ENCODE measurements around the gene PPP6R3. TPM values are rescaled to one million over a fixed set of nuclear protein-coding genes. Genes with fewer than 3 reads are reported as not detected.

Gene PPP6R3
- total and polyA plus RNA-seq, 2 donors (not counting 3 experiments of a cell fraction or from before 2014, with no cell fraction given) = 31.7 to 98.8 TPM

GRCh38 chr11:68445531-68446035 is 15.0 kb upstream of the PPP6R3 start:
- no peaks in the 10 kb centered on the region for H3K27me3 ChIP-seq (ENCODE audit: control insufficient read depth in 2 of 2, insufficient read depth in 2 of 2, low read length in 2 of 2)
- H3K36me3 ChIP-seq (ENCODE audit: control insufficient read depth in 2 of 2, extremely low read depth in 1 of 2, insufficient read depth in 2 of 2, low read length in 2 of 2) = peaks cover 0 to 14% of the 10 kb centered on the region in 2 experiments
- DNase-seq (ENCODE audit: low read depth, low spot score) = no peak
- FAIRE-seq = no peak
- H3K4me3 ChIP-seq (replicated peaks in 1 of 3; ENCODE audit: insufficient read depth in 1 of 3, low read depth in 1 of 3, low read length in 3 of 3) = no peak overlapping the region
- TF ChIP-seq, protein P1, sequence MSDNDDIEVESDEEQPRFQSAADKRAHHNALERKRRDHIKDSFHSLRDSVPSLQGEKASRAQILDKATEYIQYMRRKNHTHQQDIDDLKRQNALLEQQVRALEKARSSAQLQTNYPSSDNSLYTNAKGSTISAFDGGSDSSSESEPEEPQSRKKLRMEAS (IDR thresholded peaks at IDR 0.05; ENCODE audit: insufficient read depth, insufficient read length) = no peak
- no peak for TF ChIP-seq POLR2A (IDR thresholded peaks at IDR 0.05; ENCODE audit: low read depth, low read length)
- no peak for TF ChIP-seq POLR2AphosphoS5 (IDR thresholded peaks at IDR 0.05; ENCODE audit: insufficient read depth, low read depth, low read length)
- TF ChIP-seq JUN (IDR thresholded peaks at IDR 0.05; ENCODE audit: borderline replicate concordance, insufficient read depth, insufficient read length, low read depth) = no peak
- no peak for TF ChIP-seq CTCF (IDR thresholded peaks at IDR 0.05; ENCODE audit: extremely low read depth in 1 of 2, insufficient read depth in 1 of 2, low read depth in 1 of 2, low read length in 2 of 2)
- TF ChIP-seq MYC (IDR thresholded peaks at IDR 0.05; ENCODE audit: low read depth, low read length) = no peak
- TF ChIP-seq EZH2 (IDR thresholded peaks at IDR 0.05; ENCODE audit: borderline replicate concordance, low read depth, low read length, severe bottlenecking) = no peak
- no peak for TF ChIP-seq GATA2 (IDR thresholded peaks at IDR 0.05; ENCODE audit: insufficient read depth, insufficient read length, low read depth, low read length)
- ChIA-PET POLR2A (no interaction called here), CTCF (interaction anchor here (1.0 kb wide), 1 partner anchor 174 kb away, joined by 3 read pairs; the partner anchor contains the start of gene C11orf24)
- H3K27ac ChIP-seq (ENCODE audit: insufficient read depth, low read depth, low read length) = no peak overlapping the region
- H3K4me1 ChIP-seq (ENCODE audit: control insufficient read depth, extremely low read depth, insufficient read depth, low read length) = no peaks in the 10 kb centered on the region
- BruUV-seq (replicated peaks) = no TSS peak
- no peaks in the 10 kb centered on the region for H3K9me3 ChIP-seq (replicated peaks; ENCODE audit: control insufficient read depth, insufficient read depth, low read length)
- no peak overlapping the region for H3K4me2 ChIP-seq (ENCODE audit: insufficient read depth, low read length)
- no peak overlapping the region for H2AFZ ChIP-seq (ENCODE audit: low read depth, low read length)
- H4K20me1 ChIP-seq (replicated peaks; ENCODE audit: control insufficient read depth, extremely low read depth, insufficient read depth, low read length) = no peaks in the 10 kb centered on the region
- no peaks in the 10 kb centered on the region for H3K9me1 ChIP-seq (replicated peaks; ENCODE audit: control insufficient read depth, extremely low read depth, insufficient read depth, low read length)
- no peaks in the 10 kb centered on the region for H3K79me2 ChIP-seq (ENCODE audit: control insufficient read depth, insufficient read depth, low read length)
- intact Hi-C loops (cut with micrococcal nuclease) = loop anchor here (5.0 kb wide), 2 partner anchors 133 to 238 kb away; partner anchors contain the start of gene LRP5
- H3K9ac ChIP-seq (replicated peaks; ENCODE audit: extremely low read depth, insufficient read depth, low read length) = no peak overlapping the region
- dilution Hi-C loops (cut with MboI; ENCODE audit: extremely low pct_ligation_motif_present, low sequenced_read_pairs) = no loop called here

Measured in endothelial cell of umbilical vein (primary cell).